ENCODE data around the gene CYTH1. TPM values are rescaled to one million over a fixed set of nuclear protein-coding genes. Genes with fewer than 3 reads are reported as not detected.

The CYTH1 gene
- total RNA-seq, 2 donors from 2014 or later: 23.1 to 27.4 TPM

DNA sequence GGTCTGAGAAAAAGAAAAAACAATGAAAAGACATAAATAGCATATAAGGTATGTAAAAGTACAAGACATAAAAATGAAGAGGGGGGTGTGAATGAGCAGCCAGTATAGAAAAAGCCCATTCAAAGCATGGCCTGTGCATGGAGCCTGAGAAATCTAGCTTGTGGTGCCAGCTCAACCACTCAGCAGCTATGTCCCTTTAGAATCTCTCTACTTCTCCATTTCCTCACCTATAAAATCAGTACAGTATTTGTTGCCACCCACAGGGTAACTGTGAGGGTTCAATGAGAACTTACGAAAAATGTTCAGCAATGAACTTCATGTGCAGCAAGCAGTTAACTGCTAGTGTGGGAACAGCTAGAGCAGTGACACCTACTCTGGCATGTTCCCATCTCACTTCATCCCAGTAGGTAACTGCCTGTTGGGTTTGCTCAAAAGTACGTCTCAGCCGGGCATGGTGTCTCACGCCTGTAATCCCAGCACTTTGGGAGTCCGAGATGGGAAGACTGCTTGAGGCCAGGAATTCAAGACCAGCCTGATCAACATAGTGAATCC lies 15.3 kb downstream of the CYTH1 start:
- no peak overlapping the region for H3K27ac Mint-ChIP-seq
- no peaks in the 10 kb centered on the region for H3K4me1 ChIP-seq (ENCODE audit: control insufficient read depth, insufficient read depth, low read length)
- TF ChIP-seq, protein P1, sequence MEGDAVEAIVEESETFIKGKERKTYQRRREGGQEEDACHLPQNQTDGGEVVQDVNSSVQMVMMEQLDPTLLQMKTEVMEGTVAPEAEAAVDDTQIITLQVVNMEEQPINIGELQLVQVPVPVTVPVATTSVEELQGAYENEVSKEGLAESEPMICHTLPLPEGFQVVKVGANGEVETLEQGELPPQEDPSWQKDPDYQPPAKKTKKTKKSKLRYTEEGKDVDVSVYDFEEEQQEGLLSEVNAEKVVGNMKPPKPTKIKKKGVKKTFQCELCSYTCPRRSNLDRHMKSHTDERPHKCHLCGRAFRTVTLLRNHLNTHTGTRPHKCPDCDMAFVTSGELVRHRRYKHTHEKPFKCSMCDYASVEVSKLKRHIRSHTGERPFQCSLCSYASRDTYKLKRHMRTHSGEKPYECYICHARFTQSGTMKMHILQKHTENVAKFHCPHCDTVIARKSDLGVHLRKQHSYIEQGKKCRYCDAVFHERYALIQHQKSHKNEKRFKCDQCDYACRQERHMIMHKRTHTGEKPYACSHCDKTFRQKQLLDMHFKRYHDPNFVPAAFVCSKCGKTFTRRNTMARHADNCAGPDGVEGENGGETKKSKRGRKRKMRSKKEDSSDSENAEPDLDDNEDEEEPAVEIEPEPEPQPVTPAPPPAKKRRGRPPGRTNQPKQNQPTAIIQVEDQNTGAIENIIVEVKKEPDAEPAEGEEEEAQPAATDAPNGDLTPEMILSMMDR (conservative IDR thresholded peaks at IDR 0.05): no peak
- no peak overlapping the region for H3K4me3 Mint-ChIP-seq
- no peaks in the 10 kb centered on the region for H3K27me3 Mint-ChIP-seq (ENCODE audit: insufficient read depth)
- H3K9me3 ChIP-seq (ENCODE audit: control insufficient read depth, low read length): no peaks in the 10 kb centered on the region
- no peaks in the 10 kb centered on the region for H3K36me3 Mint-ChIP-seq (ENCODE audit: low read depth)
- H3K9ac ChIP-seq (ENCODE audit: extremely low read depth, low read length, poor library complexity, severe bottlenecking): no peak overlapping the region
- H3K9me3 Mint-ChIP-seq: no peaks in the 10 kb centered on the region
- 90 to 95% methylated on average over 3 to 5 of the region's 5 CpGs for WGBS, 2 experiments (ENCODE audit: insufficient coverage in 1 of 2, insufficient read length in 1 of 2)
- H3K27me3 ChIP-seq (ENCODE audit: control insufficient read depth, insufficient read depth, low read length, poor library complexity, severe bottlenecking): no peaks in the 10 kb centered on the region
- no peak overlapping the region for H3K4me3 ChIP-seq (ENCODE audit: low read length)
- H3K36me3 ChIP-seq (ENCODE audit: control insufficient read depth, insufficient read depth, low read length): no peaks in the 10 kb centered on the region
- no peak for DNase-seq
- H3K4me1 Mint-ChIP-seq: no peaks in the 10 kb centered on the region
- H3K27ac ChIP-seq (ENCODE audit: low read depth, low read length): no peak overlapping the region

DNA sequence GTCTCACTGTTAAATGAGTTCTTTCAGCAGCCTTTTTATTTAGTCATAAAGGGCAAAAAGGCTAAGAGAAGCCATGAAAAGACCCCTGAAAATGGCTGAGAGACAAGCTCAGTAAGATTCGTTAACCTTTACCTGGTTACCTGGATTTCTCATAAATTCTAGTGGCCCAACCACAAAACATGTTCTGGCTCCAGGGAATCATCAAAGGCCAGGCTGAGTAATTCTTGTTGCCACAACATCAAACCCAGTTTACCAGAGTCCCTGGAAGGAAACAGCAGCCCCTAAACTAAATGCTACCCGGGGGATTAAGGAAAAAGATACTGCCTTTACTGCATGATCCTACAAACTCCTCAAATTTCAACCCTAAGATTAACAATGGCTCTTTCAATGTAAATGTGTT lies 15.8 kb downstream of the CYTH1 start:
- Mint-ChIP-seq H3K4me3 (no peak overlapping the region), H3K27ac (no peak overlapping the region), H3K36me3 (ENCODE audit: low read depth) (no peaks in the 10 kb centered on the region), H3K9me3 (no peaks in the 10 kb centered on the region), H3K4me1 (no peaks in the 10 kb centered on the region), H3K27me3 (ENCODE audit: insufficient read depth) (no peaks in the 10 kb centered on the region)
- Histone ChIP-seq H3K9ac (ENCODE audit: extremely low read depth, low read length, poor library complexity, severe bottlenecking) (no peak overlapping the region), H3K4me3 (ENCODE audit: low read length) (no peak overlapping the region), H3K27ac (ENCODE audit: low read depth, low read length) (no peak overlapping the region), H3K36me3 (ENCODE audit: control insufficient read depth, insufficient read depth, low read length) (no peaks in the 10 kb centered on the region), H3K9me3 (ENCODE audit: control insufficient read depth, low read length) (no peaks in the 10 kb centered on the region), H3K4me1 (ENCODE audit: control insufficient read depth, insufficient read depth, low read length) (no peaks in the 10 kb centered on the region), H3K27me3 (ENCODE audit: control insufficient read depth, insufficient read depth, low read length, poor library complexity, severe bottlenecking) (no peaks in the 10 kb centered on the region)
- TF ChIP-seq, protein P1 (conservative IDR thresholded peaks at IDR 0.05): no peak
- DNase-seq: no peak
- WGBS, 2 experiments (ENCODE audit: insufficient coverage in 1 of 2, insufficient read length in 1 of 2): 92 to 100% methylated on average over 1 to 2 of the region's 2 CpGs

DNA sequence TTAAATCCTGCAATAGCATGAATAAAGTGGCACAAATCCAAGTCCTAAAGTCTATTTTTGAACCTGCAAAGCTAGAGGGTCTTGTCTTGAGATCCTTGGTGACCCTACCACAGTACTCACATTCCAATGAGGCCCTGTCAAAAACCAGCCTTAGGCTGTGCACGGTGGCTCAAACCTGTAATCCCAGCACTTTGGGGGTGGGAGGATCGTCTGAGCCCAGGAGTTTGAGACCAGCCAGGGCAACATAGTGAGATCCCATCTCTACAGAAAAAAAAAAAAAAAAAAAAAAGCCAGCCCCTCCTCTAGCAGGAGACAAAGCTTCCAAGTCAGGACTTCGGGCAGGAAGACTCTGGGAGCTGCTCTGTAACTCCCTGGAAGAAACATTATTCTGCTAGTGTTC lies 16.3 kb downstream of the CYTH1 start:
- H3K27me3 Mint-ChIP-seq (ENCODE audit: insufficient read depth): no peaks in the 10 kb centered on the region
- H3K27ac Mint-ChIP-seq: no peak overlapping the region
- 80 to 88% methylated on average over 1 to 3 of the region's 3 CpGs for WGBS, 2 experiments (ENCODE audit: insufficient coverage in 1 of 2, insufficient read length in 1 of 2)

More for the DNA sequence above, 16.3 kb downstream of the CYTH1 start:
- Histone ChIP-seq H3K36me3 (ENCODE audit: control insufficient read depth, insufficient read depth, low read length) (no peaks in the 10 kb centered on the region), H3K4me1 (ENCODE audit: control insufficient read depth, insufficient read depth, low read length) (no peaks in the 10 kb centered on the region), H3K27me3 (ENCODE audit: control insufficient read depth, insufficient read depth, low read length, poor library complexity, severe bottlenecking) (no peaks in the 10 kb centered on the region), H3K4me3 (ENCODE audit: low read length) (no peak overlapping the region), H3K9me3 (ENCODE audit: control insufficient read depth, low read length) (no peaks in the 10 kb centered on the region), H3K27ac (ENCODE audit: low read depth, low read length) (no peak overlapping the region), H3K9ac (ENCODE audit: extremely low read depth, low read length, poor library complexity, severe bottlenecking) (no peak overlapping the region)
- H3K9me3 Mint-ChIP-seq: no peaks in the 10 kb centered on the region
- no peaks in the 10 kb centered on the region for H3K4me1 Mint-ChIP-seq
- no peaks in the 10 kb centered on the region for H3K36me3 Mint-ChIP-seq (ENCODE audit: low read depth)
- no peak overlapping the region for H3K4me3 Mint-ChIP-seq
- no peak for DNase-seq
- TF ChIP-seq, protein P1 (conservative IDR thresholded peaks at IDR 0.05): no peak

Data from endodermal cell (in vitro differentiated cells).